Bronchial epithelial cell (primary cell): ENCODE data around the gene PTMA. TPM values are rescaled to one million over a fixed set of nuclear protein-coding genes. Genes with fewer than 3 reads are reported as not detected.

ENCODE experiments used
- DNase-seq: peaks from one replicate; pipeline ENCODE4 v3.0.0-alpha.2; 2010; ENCODE audit warnings: low read depth
- FAIRE-seq: peaks from 2 replicates; lab custom pipeline; 2011; peaks lifted over from hg19 to GRCh38; lab: Jason Lieb, UNC
- H3K27me3 ChIP-seq: 2 replicates; pipeline ENCODE4 v1.5.1; 2011; ENCODE audit warnings: low read length; ENCODE audit not compliant: control insufficient read depth, insufficient read depth
- H3K36me3 ChIP-seq: 2 replicates; pipeline ENCODE4 v1.5.1; 2011; ENCODE audit warnings: low read length; ENCODE audit not compliant: control insufficient read depth, insufficient read depth
- H3K4me3 ChIP-seq: 2 replicates; pipeline ENCODE4 v1.5.1; 2011; ENCODE audit warnings: mild to moderate bottlenecking, low read depth, low read length, control low read depth
- CTCF ChIP-seq: IDR thresholded peaks from 2 replicates; pipeline ENCODE4 v1.5.1; 2011; ENCODE audit warnings: mild to moderate bottlenecking, moderate library complexity, low read length, control low read depth, inconsistent platforms; ENCODE audit not compliant: insufficient read depth, severe bottlenecking
- total RNA-seq: library from RNA; depleted of rRNA; stranded (reverse); fragments of >200 nt; gene quantifications from 2 replicates; pipeline ENCODE4 v1.2.1, GENCODE V29; 2014

Gene PTMA
- total RNA-seq, 1 donor from 2014 or later: 388 TPM

- no peak for TF ChIP-seq CTCF
- DNase-seq: no peak
- Histone ChIP-seq H3K36me3 (peaks cover 11% of the 10 kb centered on the region), H3K27me3 (no peaks in the 10 kb centered on the region), H3K4me3 (peak overlapping the region; percentile 44)
- no peak for FAIRE-seq
Measured at GRCh38 chr2:231707625-231707926, 749 bp upstream of the PTMA start.

- no peak for FAIRE-seq
- DNase-seq: no peak
- H3K27me3 ChIP-seq: no peaks in the 10 kb centered on the region
- peaks cover 14% of the 10 kb centered on the region for H3K36me3 ChIP-seq
- TF ChIP-seq CTCF: peak; percentile 15
- peak overlapping the region; percentile 98 for H3K4me3 ChIP-seq
Measured at GRCh38 chr2:231708773-231709635, 679 bp downstream of the PTMA start.

DNA sequence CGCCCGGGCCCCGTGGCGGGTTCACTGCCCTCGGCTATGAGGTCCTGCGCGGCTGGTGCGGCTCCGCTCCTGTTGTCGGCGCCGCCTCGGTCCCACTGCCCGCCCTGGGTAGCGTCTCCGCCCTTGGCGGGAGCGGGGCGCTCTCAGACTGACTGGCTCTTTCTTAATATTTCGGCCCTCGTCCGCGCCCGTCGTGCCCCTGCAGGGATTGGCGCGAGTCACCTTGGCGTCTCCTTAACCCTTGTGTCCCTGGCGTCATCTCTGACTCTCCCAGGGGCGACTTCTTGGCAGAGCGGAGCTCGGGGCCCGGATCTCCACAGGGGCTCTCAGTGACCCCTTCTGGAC is 1.3 kb downstream of the PTMA start:
- Histone ChIP-seq H3K27me3 (no peaks in the 10 kb centered on the region), H3K36me3 (peaks cover 14% of the 10 kb centered on the region), H3K4me3 (peak overlapping the region; percentile 98)
- TF ChIP-seq CTCF: no peak
- FAIRE-seq (no peak), DNase-seq (no peak)

- peaks cover 14% of the 10 kb centered on the region for H3K36me3 ChIP-seq
- DNase-seq: peak; percentile 49
- TF ChIP-seq CTCF: peak; percentile 61
- H3K27me3 ChIP-seq: no peaks in the 10 kb centered on the region
- peak overlapping the region; percentile 98 for H3K4me3 ChIP-seq
- FAIRE-seq: no peak
Measured at GRCh38 chr2:231709981-231710798, 1.9 kb downstream of the PTMA start.

DNA sequence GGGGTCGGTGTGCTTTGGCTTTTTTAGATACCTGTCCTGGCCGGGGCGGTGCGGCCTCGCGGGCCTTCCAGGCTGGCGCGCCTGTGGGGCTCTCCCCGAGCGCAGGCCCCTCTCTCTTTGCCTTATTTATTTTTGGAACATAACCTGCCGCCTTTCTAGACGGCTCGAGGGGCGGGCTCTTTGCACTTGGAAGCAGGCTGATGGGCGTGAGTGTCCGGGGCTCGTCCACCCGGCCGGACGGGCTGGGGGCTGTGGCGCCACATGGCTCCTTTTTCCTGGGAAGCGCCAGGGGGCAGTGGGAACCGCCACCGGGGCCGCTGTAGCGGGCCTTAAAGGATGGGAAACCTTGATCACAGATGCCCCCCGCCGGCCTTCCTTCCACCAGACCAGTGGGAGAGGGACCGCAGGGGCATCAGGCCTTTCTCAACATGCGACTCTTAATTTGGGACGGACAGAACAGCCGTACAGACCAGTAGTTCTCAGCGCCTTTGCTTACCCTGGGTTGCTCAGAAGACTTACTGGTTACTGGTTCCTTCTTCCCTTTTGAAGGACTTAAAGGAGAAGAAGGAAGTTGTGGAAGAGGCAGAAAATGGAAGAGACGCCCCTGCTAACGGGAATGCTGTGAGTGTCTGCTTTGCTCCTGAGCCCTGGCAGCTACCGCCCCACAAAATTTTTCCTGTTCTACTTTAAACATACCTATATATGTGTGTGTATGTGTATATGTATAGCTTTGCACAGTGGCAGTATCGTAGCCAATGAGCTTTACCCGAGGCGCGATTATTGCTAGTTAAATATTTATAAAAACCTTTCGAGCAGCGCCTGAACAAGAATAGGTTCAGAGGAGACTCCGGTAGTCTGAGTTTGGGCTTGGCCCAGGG is 2.7 kb downstream of the PTMA start:
- Histone ChIP-seq H3K36me3 (peaks cover 14% of the 10 kb centered on the region), H3K27me3 (no peaks in the 10 kb centered on the region), H3K4me3 (peak overlapping the region; percentile 98)
- FAIRE-seq (no peak), DNase-seq (no peak)
- TF ChIP-seq CTCF: no peak
